ENCODE data around the gene CCDC177. TPM values are rescaled to one million over a fixed set of nuclear protein-coding genes. Genes with fewer than 3 reads are reported as not detected.
A peak's percentile ranks its signal among the peaks of the same experiment; 100 is the strongest.
"Not testable (repeated sequence)": the region's sequence is repeated elsewhere in the genome, so short reads cannot be mapped to it uniquely, and the experiment has no call there.

Gene CCDC177
- polyA plus RNA-seq, 1 donor = 0.07 TPM

- H3K4me1 ChIP-seq (ENCODE audit: control insufficient read depth, insufficient read depth, low read length); H3K36me3 ChIP-seq (ENCODE audit: control insufficient read depth, insufficient read depth, low read length); H3K27me3 ChIP-seq (ENCODE audit: control insufficient read depth, insufficient read depth, low read length); DNase-seq; H3K4me3 ChIP-seq (ENCODE audit: low read length); H3K27ac ChIP-seq (ENCODE audit: low read length); H3K9me3 ChIP-seq (ENCODE audit: control insufficient read depth, low read depth, low read length): not testable (repeated sequence)
- WGBS (ENCODE audit: insufficient coverage, low lambda C conversion rate) = 92% methylated on average over 2 of the region's 5 CpGs
Observed at GRCh38 chr14:69599431-69599830, 24.8 kb upstream of the CCDC177 start.

- Histone ChIP-seq H3K4me1 (ENCODE audit: control insufficient read depth, insufficient read depth, low read length) (no peaks in the 10 kb centered on the region), H3K4me3 (ENCODE audit: low read length) (no peak overlapping the region), H3K27ac (ENCODE audit: low read length) (no peak overlapping the region), H3K36me3 (ENCODE audit: control insufficient read depth, insufficient read depth, low read length) (no peaks in the 10 kb centered on the region), H3K27me3 (ENCODE audit: control insufficient read depth, insufficient read depth, low read length) (no peaks in the 10 kb centered on the region), H3K9me3 (ENCODE audit: control insufficient read depth, low read depth, low read length) (no peaks in the 10 kb centered on the region)
- DNase-seq = no peak
- WGBS (ENCODE audit: insufficient coverage, low lambda C conversion rate) = 100% methylated on average over 1 of the region's 5 CpGs
Observed at GRCh38 chr14:69595336-69595735, 20.7 kb upstream of the CCDC177 start.

- Histone ChIP-seq H3K4me1 (ENCODE audit: control insufficient read depth, insufficient read depth, low read length) (no peaks in the 10 kb centered on the region), H3K4me3 (ENCODE audit: low read length) (no peak overlapping the region), H3K27ac (ENCODE audit: low read length) (no peak overlapping the region), H3K9me3 (ENCODE audit: control insufficient read depth, low read depth, low read length) (no peaks in the 10 kb centered on the region), H3K27me3 (ENCODE audit: control insufficient read depth, insufficient read depth, low read length) (no peaks in the 10 kb centered on the region), H3K36me3 (ENCODE audit: control insufficient read depth, insufficient read depth, low read length) (no peaks in the 10 kb centered on the region)
- DNase-seq = no peak
- 100% methylated on average over 2 of the region's 6 CpGs for WGBS (ENCODE audit: insufficient coverage, low lambda C conversion rate)
Observed at GRCh38 chr14:69594846-69595245, 20.2 kb upstream of the CCDC177 start.

- no peaks in the 10 kb centered on the region for H3K9me3 ChIP-seq (ENCODE audit: control insufficient read depth, low read depth, low read length)
- H3K4me3 ChIP-seq (ENCODE audit: low read length) = no peak overlapping the region
- no peaks in the 10 kb centered on the region for H3K36me3 ChIP-seq (ENCODE audit: control insufficient read depth, insufficient read depth, low read length)
- H3K4me1 ChIP-seq (ENCODE audit: control insufficient read depth, insufficient read depth, low read length) = no peaks in the 10 kb centered on the region
- H3K27me3 ChIP-seq (ENCODE audit: control insufficient read depth, insufficient read depth, low read length) = no peaks in the 10 kb centered on the region
- peak in 1 of 2 donors; percentile 27 for DNase-seq
- 71% methylated on average over 3 of the region's 6 CpGs for WGBS (ENCODE audit: insufficient coverage, low lambda C conversion rate)
- H3K27ac ChIP-seq (ENCODE audit: low read length) = no peak overlapping the region
Observed at GRCh38 chr14:69593018-69593677, 18.5 kb upstream of the CCDC177 start.

GRCh38 chr14:69591317-69591716, 16.6 kb upstream of the CCDC177 start:
- H3K4me3 ChIP-seq (ENCODE audit: low read length) = no peak overlapping the region
- H3K27ac ChIP-seq (ENCODE audit: low read length) = no peak overlapping the region
- H3K27me3 ChIP-seq (ENCODE audit: control insufficient read depth, insufficient read depth, low read length) = no peaks in the 10 kb centered on the region
- no peaks in the 10 kb centered on the region for H3K36me3 ChIP-seq (ENCODE audit: control insufficient read depth, insufficient read depth, low read length)
- H3K9me3 ChIP-seq (ENCODE audit: control insufficient read depth, low read depth, low read length) = no peaks in the 10 kb centered on the region
- DNase-seq = no peak
- H3K4me1 ChIP-seq (ENCODE audit: control insufficient read depth, insufficient read depth, low read length) = no peaks in the 10 kb centered on the region
- WGBS (ENCODE audit: insufficient coverage, low lambda C conversion rate) = no CpG with 5 or more reads among the region's 2 CpGs

GRCh38 chr14:69587389-69587788, 12.7 kb upstream of the CCDC177 start:
- Histone ChIP-seq H3K9me3 (ENCODE audit: control insufficient read depth, low read depth, low read length) (no peaks in the 10 kb centered on the region), H3K27me3 (ENCODE audit: control insufficient read depth, insufficient read depth, low read length) (no peaks in the 10 kb centered on the region), H3K27ac (ENCODE audit: low read length) (no peak overlapping the region), H3K4me3 (ENCODE audit: low read length) (no peak overlapping the region), H3K36me3 (ENCODE audit: control insufficient read depth, insufficient read depth, low read length) (no peaks in the 10 kb centered on the region), H3K4me1 (ENCODE audit: control insufficient read depth, insufficient read depth, low read length) (no peaks in the 10 kb centered on the region)
- WGBS (ENCODE audit: insufficient coverage, low lambda C conversion rate) = no CpG with 5 or more reads among the region's 8 CpGs
- DNase-seq = no peak

GRCh38 chr14:69586404-69586803, 11.7 kb upstream of the CCDC177 start:
- Histone ChIP-seq H3K27ac (ENCODE audit: low read length) (no peak overlapping the region), H3K4me3 (ENCODE audit: low read length) (no peak overlapping the region), H3K9me3 (ENCODE audit: control insufficient read depth, low read depth, low read length) (no peaks in the 10 kb centered on the region), H3K27me3 (ENCODE audit: control insufficient read depth, insufficient read depth, low read length) (no peaks in the 10 kb centered on the region), H3K4me1 (ENCODE audit: control insufficient read depth, insufficient read depth, low read length) (no peaks in the 10 kb centered on the region), H3K36me3 (ENCODE audit: control insufficient read depth, insufficient read depth, low read length) (no peaks in the 10 kb centered on the region)
- no peak for DNase-seq
- WGBS (ENCODE audit: insufficient coverage, low lambda C conversion rate) = no CpG with 5 or more reads among the region's 4 CpGs

- Histone ChIP-seq H3K27me3 (ENCODE audit: control insufficient read depth, insufficient read depth, low read length) (no peaks in the 10 kb centered on the region), H3K36me3 (ENCODE audit: control insufficient read depth, insufficient read depth, low read length) (no peaks in the 10 kb centered on the region), H3K4me3 (ENCODE audit: low read length) (no peak overlapping the region), H3K27ac (ENCODE audit: low read length) (no peak overlapping the region), H3K4me1 (ENCODE audit: control insufficient read depth, insufficient read depth, low read length) (peaks cover 8% of the 10 kb centered on the region), H3K9me3 (ENCODE audit: control insufficient read depth, low read depth, low read length) (no peaks in the 10 kb centered on the region)
- WGBS (ENCODE audit: insufficient coverage, low lambda C conversion rate) = 100% methylated on average over 1 of the region's 1 CpG
- no peak for DNase-seq
Observed at GRCh38 chr14:69584389-69584788, 9.7 kb upstream of the CCDC177 start.

- H3K4me3 ChIP-seq (ENCODE audit: low read length) = no peak overlapping the region
- no peak overlapping the region for H3K27ac ChIP-seq (ENCODE audit: low read length)
- no peak for DNase-seq
- H3K9me3 ChIP-seq (ENCODE audit: control insufficient read depth, low read depth, low read length) = no peaks in the 10 kb centered on the region
- peaks cover 9% of the 10 kb centered on the region for H3K4me1 ChIP-seq (ENCODE audit: control insufficient read depth, insufficient read depth, low read length)
- WGBS (ENCODE audit: insufficient coverage, low lambda C conversion rate) = 84% methylated on average over 2 of the region's 4 CpGs
- no peaks in the 10 kb centered on the region for H3K27me3 ChIP-seq (ENCODE audit: control insufficient read depth, insufficient read depth, low read length)
- no peaks in the 10 kb centered on the region for H3K36me3 ChIP-seq (ENCODE audit: control insufficient read depth, insufficient read depth, low read length)
Observed at GRCh38 chr14:69582829-69583228, 8.2 kb upstream of the CCDC177 start.

- Histone ChIP-seq H3K27ac (ENCODE audit: low read length) (no peak overlapping the region), H3K27me3 (ENCODE audit: control insufficient read depth, insufficient read depth, low read length) (peaks cover 3% of the 10 kb centered on the region), H3K36me3 (ENCODE audit: control insufficient read depth, insufficient read depth, low read length) (no peaks in the 10 kb centered on the region), H3K4me3 (ENCODE audit: low read length) (no peak overlapping the region), H3K4me1 (ENCODE audit: control insufficient read depth, insufficient read depth, low read length) (peaks cover 9% of the 10 kb centered on the region), H3K9me3 (ENCODE audit: control insufficient read depth, low read depth, low read length) (no peaks in the 10 kb centered on the region)
- no peak for DNase-seq
- no CpG with 5 or more reads among the region's 1 CpG for WGBS (ENCODE audit: insufficient coverage, low lambda C conversion rate)
Observed at GRCh38 chr14:69582212-69582611, 7.5 kb upstream of the CCDC177 start.

GRCh38 chr14:69581316-69581935, 6.8 kb upstream of the CCDC177 start:
- H3K27ac ChIP-seq (ENCODE audit: low read length) = no peak overlapping the region
- peaks cover 9% of the 10 kb centered on the region for H3K4me1 ChIP-seq (ENCODE audit: control insufficient read depth, insufficient read depth, low read length)
- no CpG with 5 or more reads among the region's 7 CpGs for WGBS (ENCODE audit: insufficient coverage, low lambda C conversion rate)
- no peaks in the 10 kb centered on the region for H3K36me3 ChIP-seq (ENCODE audit: control insufficient read depth, insufficient read depth, low read length)
- no peak for DNase-seq
- no peaks in the 10 kb centered on the region for H3K9me3 ChIP-seq (ENCODE audit: control insufficient read depth, low read depth, low read length)
- H3K4me3 ChIP-seq (ENCODE audit: low read length) = no peak overlapping the region
- H3K27me3 ChIP-seq (ENCODE audit: control insufficient read depth, insufficient read depth, low read length) = peaks cover 11% of the 10 kb centered on the region

Data from large intestine (tissue), 3 donors.